Measurements from ENCODE around the gene BAZ1B.

DNA sequence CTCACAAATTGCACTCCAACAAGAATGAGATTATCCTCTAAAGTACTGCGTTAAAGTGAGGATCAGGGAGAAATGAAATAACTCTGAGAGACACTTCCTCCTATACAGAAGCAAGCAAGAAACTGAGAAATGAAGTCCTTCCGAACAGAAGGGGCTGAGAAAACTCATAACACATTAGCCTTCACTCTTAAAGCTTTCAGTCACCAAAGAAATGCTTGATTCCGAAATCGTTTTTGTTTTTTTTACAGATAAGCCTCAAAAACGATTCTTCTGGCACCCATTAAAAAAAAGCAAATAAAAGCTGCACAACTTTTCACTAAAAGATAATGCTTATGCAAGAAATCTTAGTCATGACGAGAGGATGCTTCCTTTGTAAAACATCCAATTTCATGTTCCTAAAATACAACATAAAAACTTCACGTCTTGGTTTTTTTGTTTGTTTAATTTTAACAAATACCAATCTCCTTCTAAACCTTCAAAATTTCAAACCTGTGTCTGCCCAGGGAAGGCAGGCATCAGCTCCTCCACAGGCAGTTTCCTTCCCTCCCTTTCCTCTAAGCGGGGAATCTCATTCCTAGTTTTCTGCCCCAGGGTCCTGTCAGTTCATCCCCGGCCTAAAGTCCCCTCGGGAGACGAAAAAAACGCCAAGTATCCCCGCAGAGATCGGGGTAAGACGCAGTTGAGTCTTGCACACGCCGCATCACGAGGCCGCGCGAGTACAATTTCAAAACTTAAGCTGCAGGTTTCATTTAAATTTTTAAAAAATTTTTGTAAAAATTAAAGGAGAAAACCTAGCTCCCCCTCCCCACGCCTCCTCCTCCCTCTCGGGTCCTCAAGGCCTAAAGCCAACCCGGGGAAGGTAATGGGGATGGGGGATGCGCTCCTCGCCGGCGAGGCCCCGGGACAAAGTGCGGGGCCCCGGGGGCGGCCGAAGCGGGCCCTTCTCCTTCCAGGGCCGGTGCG, 1.1 kb downstream of the BAZ1B start:
- TF ChIP-seq, protein P1, sequence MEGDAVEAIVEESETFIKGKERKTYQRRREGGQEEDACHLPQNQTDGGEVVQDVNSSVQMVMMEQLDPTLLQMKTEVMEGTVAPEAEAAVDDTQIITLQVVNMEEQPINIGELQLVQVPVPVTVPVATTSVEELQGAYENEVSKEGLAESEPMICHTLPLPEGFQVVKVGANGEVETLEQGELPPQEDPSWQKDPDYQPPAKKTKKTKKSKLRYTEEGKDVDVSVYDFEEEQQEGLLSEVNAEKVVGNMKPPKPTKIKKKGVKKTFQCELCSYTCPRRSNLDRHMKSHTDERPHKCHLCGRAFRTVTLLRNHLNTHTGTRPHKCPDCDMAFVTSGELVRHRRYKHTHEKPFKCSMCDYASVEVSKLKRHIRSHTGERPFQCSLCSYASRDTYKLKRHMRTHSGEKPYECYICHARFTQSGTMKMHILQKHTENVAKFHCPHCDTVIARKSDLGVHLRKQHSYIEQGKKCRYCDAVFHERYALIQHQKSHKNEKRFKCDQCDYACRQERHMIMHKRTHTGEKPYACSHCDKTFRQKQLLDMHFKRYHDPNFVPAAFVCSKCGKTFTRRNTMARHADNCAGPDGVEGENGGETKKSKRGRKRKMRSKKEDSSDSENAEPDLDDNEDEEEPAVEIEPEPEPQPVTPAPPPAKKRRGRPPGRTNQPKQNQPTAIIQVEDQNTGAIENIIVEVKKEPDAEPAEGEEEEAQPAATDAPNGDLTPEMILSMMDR (IDR thresholded peaks at IDR 0.05), result no peak
- TF ChIP-seq POLR2A (IDR thresholded peaks at IDR 0.05), result no peak

Data from esophagus squamous epithelium (tissue), 4 donors.